IMR-90 (cell line): ENCODE results near the gene PLS1. TPM values are rescaled to one million over a fixed set of nuclear protein-coding genes. Genes with fewer than 3 reads are reported as not detected.

Source experiments
- ATAC-seq: fragments of 200-7000 bp; cut with Tn5 transposase; 2 replicates; pipeline ENCODE4 v1.9.1; 2020; ENCODE audit warnings: low read depth, mild to moderate bottlenecking, moderate library complexity
- BruUV-seq: library from RNA; stranded (reverse); fragments of 400-500 nt; replicated peaks from 2 replicates; lab custom pipeline; 2021; lab: Mats Ljungman, UMichigan
- CTCF ChIA-PET: fragments of 300-600 bp; formaldehyde crosslinking; extraction: SDS; loops from one replicate; lab custom pipeline; 2021; ENCODE audit warnings: antibody characterized with exemption; lab: Yijun Ruan, JAX
- POLR2A ChIA-PET: fragments of 300-600 bp; sonication (Branson Sonifier 250); formaldehyde crosslinking; loops from one replicate; lab custom pipeline; 2022; ENCODE audit warnings: antibody characterized with exemption; ENCODE audit not compliant: unreplicated experiment; lab: Charles Lee
- DNase-seq: peaks from one replicate; pipeline ENCODE4 v3.0.0; 2013
- H2AFZ ChIP-seq: replicated peaks from 2 replicates; pipeline ENCODE3; 2013; ENCODE audit warnings: low read length, mild to moderate bottlenecking; ENCODE audit not compliant: poor library complexity
- H2AK5ac ChIP-seq: 2 replicates; pipeline ENCODE4 v1.6.1; 2013; ENCODE audit warnings: low read depth, low read length, inconsistent platforms
- H2AK9ac ChIP-seq: replicated peaks from 2 replicates; pipeline ENCODE3; 2013; ENCODE audit warnings: mild to moderate bottlenecking, low read depth, low read length, moderate library complexity; ENCODE audit not compliant: poor library complexity
- H2BK120ac ChIP-seq: 2 replicates; pipeline ENCODE4 v1.6.1; 2013; ENCODE audit warnings: low read depth, low read length, inconsistent platforms
- H2BK15ac ChIP-seq: 3 replicates; pipeline ENCODE4 v1.6.1; 2013; ENCODE audit warnings: low read depth, low read length, inconsistent platforms
- H2BK20ac ChIP-seq: 2 replicates; pipeline ENCODE4 v1.6.1; 2013; ENCODE audit warnings: low read depth, mild to moderate bottlenecking, inconsistent platforms, low read length, moderate library complexity
- H2BK5ac ChIP-seq: 2 replicates; pipeline ENCODE4 v1.6.1; 2013; ENCODE audit warnings: mild to moderate bottlenecking, low read depth, low read length, inconsistent platforms; ENCODE audit not compliant: poor library complexity, severe bottlenecking
- H3K14ac ChIP-seq: replicated peaks from 2 replicates; pipeline ENCODE4 v1.6.1; 2013; ENCODE audit warnings: low read depth, low read length, inconsistent platforms
- H3K18ac ChIP-seq: 2 replicates; pipeline ENCODE4 v1.6.1; 2013; ENCODE audit warnings: low read depth, low read length, control low read depth
- H3K23ac ChIP-seq: 2 replicates; pipeline ENCODE4 v1.6.1; 2013; ENCODE audit warnings: low read depth, low read length, inconsistent platforms
- H3K27ac ChIP-seq: 2 replicates; pipeline ENCODE4 v1.5.1; 2013; ENCODE audit warnings: mild to moderate bottlenecking, control low read depth, low read length; ENCODE audit not compliant: insufficient read depth
- H3K27me3 ChIP-seq: 2 replicates; pipeline ENCODE4 v1.6.1; 2013; ENCODE audit warnings: low read length; ENCODE audit not compliant: control insufficient read depth, insufficient read depth
- H3K36me3 ChIP-seq: 2 replicates; pipeline ENCODE4 v1.6.1; 2013; ENCODE audit warnings: low read length, mixed read lengths; ENCODE audit not compliant: control insufficient read depth, insufficient read depth
- H3K4ac ChIP-seq: 2 replicates; pipeline ENCODE4 v1.6.1; 2013; ENCODE audit warnings: low read depth, low read length, inconsistent platforms
- H3K4me1 ChIP-seq: 2 replicates; pipeline ENCODE4 v1.6.1; 2013; ENCODE audit warnings: low read length, mixed read lengths; ENCODE audit not compliant: control insufficient read depth, insufficient read depth
- H3K4me2 ChIP-seq: 2 replicates; pipeline ENCODE4 v1.6.1; 2013; ENCODE audit warnings: low read depth, mild to moderate bottlenecking, control low read depth, low read length, moderate library complexity
- H3K4me3 ChIP-seq: 2 replicates; pipeline ENCODE4 v1.5.1; 2013; ENCODE audit warnings: low read depth, mild to moderate bottlenecking, control low read depth, low read length, moderate library complexity; ENCODE audit not compliant: insufficient read depth
- H3K56ac ChIP-seq: 2 replicates; pipeline ENCODE4 v1.6.1; 2013; ENCODE audit warnings: low read length, inconsistent platforms; ENCODE audit not compliant: insufficient read depth; ENCODE audit errors: extremely low read depth
- H3K79me1 ChIP-seq, 2 experiments: 2 replicates each; pipeline ENCODE4 v1.6.1; 2013; ENCODE audit warnings: low read length in 2 of 2, inconsistent platforms in 1 of 2, low read depth in 1 of 2
- H3K9ac ChIP-seq: 2 replicates; pipeline ENCODE4 v1.6.1; 2013; ENCODE audit warnings: low read depth, low read length, control low read depth
- H3K9me1 ChIP-seq: 2 replicates; pipeline ENCODE4 v1.6.1; 2013; ENCODE audit warnings: low read length, inconsistent platforms; ENCODE audit not compliant: insufficient read depth
- H3K9me3 ChIP-seq: 2 replicates; pipeline ENCODE4 v1.6.1; 2013; ENCODE audit warnings: low read length; ENCODE audit not compliant: control insufficient read depth, insufficient read depth
- H4K20me1 ChIP-seq: 2 replicates; pipeline ENCODE4 v1.6.1; 2013; ENCODE audit warnings: low read length, inconsistent platforms; ENCODE audit not compliant: insufficient read depth
- H4K5ac ChIP-seq: 2 replicates; pipeline ENCODE4 v1.6.1; 2013; ENCODE audit warnings: mild to moderate bottlenecking, low read depth, low read length, control low read depth
- H4K8ac ChIP-seq, 2 experiments: 2 replicates each; pipeline ENCODE4 v1.6.1; 2013; ENCODE audit warnings: low read depth in 2 of 2, low read length in 2 of 2, control low read depth in 1 of 2, inconsistent platforms in 1 of 2
- H4K91ac ChIP-seq: 2 replicates; pipeline ENCODE4 v1.6.1; 2013; ENCODE audit warnings: low read depth, low read length, inconsistent platforms; ENCODE audit not compliant: insufficient read depth
- BHLHE40 ChIP-seq: fragments of 150-350 bp; IDR thresholded peaks from 2 replicates; pipeline ENCODE4 v1.6.1; 2016; ENCODE audit warnings: mild to moderate bottlenecking, low read depth, low read length
- CEBPB ChIP-seq: IDR thresholded peaks from 2 replicates; pipeline ENCODE4 v1.6.1; 2012; ENCODE audit warnings: low read depth, low read length, improper control_type of control experiment
- CHD1 ChIP-seq: IDR thresholded peaks from 2 replicates; pipeline ENCODE4 v1.6.1; 2012; ENCODE audit warnings: low read depth, low read length, improper control_type of control experiment
- FOS ChIP-seq: fragments of 150-350 bp; IDR thresholded peaks from 2 replicates; pipeline ENCODE4 v1.6.1; 2016; ENCODE audit warnings: low read depth, low read length
- MAFK ChIP-seq: IDR thresholded peaks from 2 replicates; pipeline ENCODE4 v1.6.1; 2012; ENCODE audit warnings: low read depth, low read length, improper control_type of control experiment
- MAZ ChIP-seq: IDR thresholded peaks from 2 replicates; pipeline ENCODE4 v1.6.1; 2012; ENCODE audit warnings: low read depth, mild to moderate bottlenecking, low read length, improper control_type of control experiment, moderate library complexity, borderline replicate concordance
- MXI1 ChIP-seq: IDR thresholded peaks from 2 replicates; pipeline ENCODE4 v1.6.1; 2012; ENCODE audit warnings: low read depth, mild to moderate bottlenecking, low read length, moderate library complexity, borderline replicate concordance
- NFE2L2 ChIP-seq: fragments of 150-350 bp; IDR thresholded peaks from 2 replicates; pipeline ENCODE4 v1.6.1; 2016; ENCODE audit warnings: low read depth, mild to moderate bottlenecking, low read length
- POLR2A ChIP-seq: IDR thresholded peaks from 2 replicates; pipeline ENCODE4 v1.6.1; 2012; ENCODE audit warnings: mild to moderate bottlenecking, low read depth, low read length
- RAD21 ChIP-seq: IDR thresholded peaks from 2 replicates; pipeline ENCODE4 v1.6.1; 2012; ENCODE audit warnings: low read length, improper control_type of control experiment
- RCOR1 ChIP-seq: IDR thresholded peaks from 2 replicates; pipeline ENCODE4 v1.6.1; 2012; ENCODE audit warnings: mild to moderate bottlenecking, low read length, improper control_type of control experiment; ENCODE audit not compliant: insufficient replicate concordance
- RFX5 ChIP-seq: IDR thresholded peaks from 2 replicates; pipeline ENCODE4 v1.8.0; 2012; ENCODE audit warnings: low read depth, mild to moderate bottlenecking, low read length, moderate library complexity
- SMC3 ChIP-seq: fragments of 150-350 bp; IDR thresholded peaks from 2 replicates; pipeline ENCODE4 v1.6.1; 2016; ENCODE audit warnings: low read depth, mild to moderate bottlenecking, antibody characterized with exemption, low read length, moderate library complexity
- WGBS, 2 experiments: methylation state at CpG; one replicate each; pipeline versions ENCODE4 v1.1.5 to v1.1.7; 2013; ENCODE audit warnings: missing lambda C conversion rate in 2 of 2; ENCODE audit not compliant: insufficient read length in 1 of 2; ENCODE audit errors: extremely low coverage in 2 of 2; 5-methylcytosine and 5-hydroxymethylcytosine counted together
- dilution Hi-C: fragments of 300-500 bp; cut with HindIII; formaldehyde crosslinking; loops from one replicate; pipeline ENCODE4 v1.14.3; 2018; ENCODE audit warnings: low sequenced_read_pairs; ENCODE audit not compliant: unreplicated experiment
- in situ Hi-C: fragments of 300-500 bp; cut with MboI; formaldehyde crosslinking; loops from 3 replicates; pipeline ENCODE4 v1.14.3; 2019; ENCODE audit warnings: low sequenced_read_pairs, inconsistent platforms, mixed read lengths
- intact Hi-C: fragments of 100-400 bp; cut with micrococcal nuclease; formaldehyde crosslinking; loops from 2 replicates; pipeline ENCODE4 v1.10.0; 2022
- polyA plus RNA-seq, 3 experiments: library from polyadenylated mRNA; depleted of rRNA; stranded (reverse); fragments of >200 nt; gene quantifications; 2 replicates each; pipeline ENCODE4 v1.2.3, GENCODE V29; 2012; ENCODE audit warnings: low replicate concordance in 1 of 3
- total RNA-seq: library from RNA; depleted of rRNA; stranded (reverse); fragments of >200 nt; gene quantifications from 2 replicates; pipeline ENCODE4 v1.2.3, GENCODE V29; 2012
- TF ChIP-seq, protein P1 (sequence below): fragments of 150-350 bp; IDR thresholded peaks from 2 replicates; pipeline ENCODE4 v1.6.1; 2017; ENCODE audit warnings: mild to moderate bottlenecking, antibody characterized with exemption, low read length, low read depth
- TF ChIP-seq, protein P2 (sequence below): fragments of 150-350 bp; IDR thresholded peaks from 2 replicates; pipeline ENCODE4 v1.6.1; 2016; ENCODE audit warnings: low read depth, mild to moderate bottlenecking, low read length, moderate library complexity, borderline replicate concordance
- TF ChIP-seq, protein P3 (sequence below): conservative IDR thresholded peaks from 2 replicates; pipeline ENCODE4 v1.5.1; 2012; ENCODE audit warnings: mild to moderate bottlenecking, low read depth, low read length, improper control_type of control experiment

PLS1 gene
- total and polyA plus RNA-seq, 2 of the 4 experiments (the other 2 are of a cell fraction) = 0.29 to 0.90 TPM

DNA sequence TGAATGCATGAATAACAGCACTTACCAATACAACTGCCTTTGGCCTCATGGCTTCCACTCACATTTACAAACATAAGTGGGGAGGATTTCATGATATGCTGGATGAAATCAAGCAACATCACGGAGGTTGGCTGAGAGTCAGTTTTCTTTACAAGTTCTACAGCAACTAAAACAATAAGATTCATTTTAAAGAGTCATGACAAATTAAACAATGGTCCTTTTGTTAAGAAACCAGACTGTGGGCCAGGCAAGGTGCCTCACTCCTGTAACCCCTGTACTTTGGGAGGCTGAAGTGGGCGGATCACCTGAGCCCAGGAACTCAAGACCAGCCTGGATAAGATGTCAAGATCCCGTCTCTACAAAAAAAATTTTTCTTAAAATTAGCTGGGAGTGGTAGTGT lies 30.1 kb upstream of the PLS1 start:
- Histone ChIP-seq H4K5ac (no peak overlapping the region), H2AFZ (no peak overlapping the region), H3K14ac (no peak overlapping the region), H4K20me1 (no peaks in the 10 kb centered on the region; the same call in 1 of the 2 replicates), H3K23ac (no peak overlapping the region), H3K36me3 (peaks cover 7% of the 10 kb centered on the region), H2BK20ac (no peak overlapping the region), H3K4me3 (no peak overlapping the region), H4K8ac (no peak overlapping the region), H3K4me1 (no peaks in the 10 kb centered on the region), H2AK9ac (no peak overlapping the region), H2BK5ac (no peak overlapping the region), H3K56ac (no peak overlapping the region), H3K79me1 (peaks cover 4 to 15% of the 10 kb centered on the region in 2 experiments; a peak in 2 of 4 replicates), H3K9me1 (peaks cover 6% of the 10 kb centered on the region; the same call in 1 of the 2 replicates), H3K4ac (no peak overlapping the region), H3K4me2 (no peak overlapping the region), H3K27me3 (no peaks in the 10 kb centered on the region), H2AK5ac (no peak overlapping the region), H3K27ac (no peak overlapping the region), H2BK120ac (no peak overlapping the region), H3K9me3 (no peaks in the 10 kb centered on the region), H4K91ac (no peak overlapping the region), H2BK15ac (no peak overlapping the region), H3K9ac (no peak overlapping the region), H3K18ac (no peak overlapping the region)
- ChIA-PET CTCF (no interaction called here), POLR2A (no interaction called here)
- ATAC-seq (no peak), DNase-seq (no peak)
- BruUV-seq = no TSS peak
- no CpG with 5 or more reads among the region's 3 CpGs for WGBS, 2 experiments
- intact Hi-C loops (no loop called here), in situ Hi-C loops (no loop called here), dilution Hi-C loops (no loop called here)
- no peak for TF ChIP-seq BHLHE40
- TF ChIP-seq RFX5 = no peak
- no peak for TF ChIP-seq NFE2L2
- no peak for TF ChIP-seq MAZ
- TF ChIP-seq RAD21 = no peak
- TF ChIP-seq MAFK = no peak
- TF ChIP-seq, protein P1, sequence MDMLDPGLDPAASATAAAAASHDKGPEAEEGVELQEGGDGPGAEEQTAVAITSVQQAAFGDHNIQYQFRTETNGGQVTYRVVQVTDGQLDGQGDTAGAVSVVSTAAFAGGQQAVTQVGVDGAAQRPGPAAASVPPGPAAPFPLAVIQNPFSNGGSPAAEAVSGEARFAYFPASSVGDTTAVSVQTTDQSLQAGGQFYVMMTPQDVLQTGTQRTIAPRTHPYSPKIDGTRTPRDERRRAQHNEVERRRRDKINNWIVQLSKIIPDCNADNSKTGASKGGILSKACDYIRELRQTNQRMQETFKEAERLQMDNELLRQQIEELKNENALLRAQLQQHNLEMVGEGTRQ = no peak
- no peak for TF ChIP-seq CEBPB
- TF ChIP-seq POLR2A = no peak
- TF ChIP-seq FOS = no peak
- no peak for TF ChIP-seq RCOR1
- TF ChIP-seq, protein P2, sequence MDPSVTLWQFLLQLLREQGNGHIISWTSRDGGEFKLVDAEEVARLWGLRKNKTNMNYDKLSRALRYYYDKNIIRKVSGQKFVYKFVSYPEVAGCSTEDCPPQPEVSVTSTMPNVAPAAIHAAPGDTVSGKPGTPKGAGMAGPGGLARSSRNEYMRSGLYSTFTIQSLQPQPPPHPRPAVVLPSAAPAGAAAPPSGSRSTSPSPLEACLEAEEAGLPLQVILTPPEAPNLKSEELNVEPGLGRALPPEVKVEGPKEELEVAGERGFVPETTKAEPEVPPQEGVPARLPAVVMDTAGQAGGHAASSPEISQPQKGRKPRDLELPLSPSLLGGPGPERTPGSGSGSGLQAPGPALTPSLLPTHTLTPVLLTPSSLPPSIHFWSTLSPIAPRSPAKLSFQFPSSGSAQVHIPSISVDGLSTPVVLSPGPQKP = no peak
- no peak for TF ChIP-seq MXI1
- TF ChIP-seq CHD1 = no peak
- TF ChIP-seq, protein P3, sequence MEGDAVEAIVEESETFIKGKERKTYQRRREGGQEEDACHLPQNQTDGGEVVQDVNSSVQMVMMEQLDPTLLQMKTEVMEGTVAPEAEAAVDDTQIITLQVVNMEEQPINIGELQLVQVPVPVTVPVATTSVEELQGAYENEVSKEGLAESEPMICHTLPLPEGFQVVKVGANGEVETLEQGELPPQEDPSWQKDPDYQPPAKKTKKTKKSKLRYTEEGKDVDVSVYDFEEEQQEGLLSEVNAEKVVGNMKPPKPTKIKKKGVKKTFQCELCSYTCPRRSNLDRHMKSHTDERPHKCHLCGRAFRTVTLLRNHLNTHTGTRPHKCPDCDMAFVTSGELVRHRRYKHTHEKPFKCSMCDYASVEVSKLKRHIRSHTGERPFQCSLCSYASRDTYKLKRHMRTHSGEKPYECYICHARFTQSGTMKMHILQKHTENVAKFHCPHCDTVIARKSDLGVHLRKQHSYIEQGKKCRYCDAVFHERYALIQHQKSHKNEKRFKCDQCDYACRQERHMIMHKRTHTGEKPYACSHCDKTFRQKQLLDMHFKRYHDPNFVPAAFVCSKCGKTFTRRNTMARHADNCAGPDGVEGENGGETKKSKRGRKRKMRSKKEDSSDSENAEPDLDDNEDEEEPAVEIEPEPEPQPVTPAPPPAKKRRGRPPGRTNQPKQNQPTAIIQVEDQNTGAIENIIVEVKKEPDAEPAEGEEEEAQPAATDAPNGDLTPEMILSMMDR = no peak
- TF ChIP-seq SMC3 = no peak
